NCI-H69 (cell line): ENCODE data around the gene MGRN1.
A peak's percentile ranks its signal among the peaks of the same experiment; 100 is the strongest.

ENCODE experiments used
- DNase-seq: peaks from one replicate; lab custom pipeline; 2025; lab: John Stamatoyannopoulos, UW

Gene MGRN1

DNA sequence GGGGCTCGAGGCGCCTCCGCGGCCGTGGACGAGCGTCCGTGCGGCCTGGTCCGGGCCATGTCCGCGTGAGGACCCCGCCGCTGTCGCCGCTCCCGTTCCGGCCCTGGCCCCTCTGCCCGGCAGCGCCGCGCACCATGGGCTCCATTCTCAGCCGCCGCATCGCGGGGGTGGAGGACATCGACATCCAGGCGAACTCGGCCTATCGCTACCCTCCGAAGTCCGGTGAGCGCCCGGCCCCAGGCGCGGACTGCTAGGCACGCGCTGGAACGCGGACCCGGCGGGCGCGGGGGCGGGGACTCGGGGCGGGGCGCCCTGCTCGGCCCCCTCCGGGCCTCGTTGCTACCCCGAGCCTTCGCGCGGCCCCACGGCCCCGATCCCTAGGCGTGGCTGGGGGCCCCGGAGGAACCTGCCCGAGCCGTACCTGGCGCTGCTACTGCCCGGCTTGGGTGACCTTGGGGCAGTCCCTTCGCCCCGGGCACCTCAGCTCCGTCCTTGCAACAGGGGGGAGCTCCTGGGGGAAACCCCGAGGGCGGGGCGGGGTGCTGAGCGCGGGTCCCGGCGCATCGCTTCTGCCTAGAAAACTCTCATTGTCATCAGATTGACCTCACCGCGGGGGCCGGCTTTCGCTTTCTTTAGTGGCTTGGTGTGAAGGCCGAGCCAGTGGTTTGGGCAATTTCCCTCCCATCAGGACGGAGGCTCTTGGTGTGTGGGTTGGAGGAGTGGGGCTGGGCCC, 367 bp downstream of the MGRN1 start:
- DNase-seq = peak; percentile 80

DNA sequence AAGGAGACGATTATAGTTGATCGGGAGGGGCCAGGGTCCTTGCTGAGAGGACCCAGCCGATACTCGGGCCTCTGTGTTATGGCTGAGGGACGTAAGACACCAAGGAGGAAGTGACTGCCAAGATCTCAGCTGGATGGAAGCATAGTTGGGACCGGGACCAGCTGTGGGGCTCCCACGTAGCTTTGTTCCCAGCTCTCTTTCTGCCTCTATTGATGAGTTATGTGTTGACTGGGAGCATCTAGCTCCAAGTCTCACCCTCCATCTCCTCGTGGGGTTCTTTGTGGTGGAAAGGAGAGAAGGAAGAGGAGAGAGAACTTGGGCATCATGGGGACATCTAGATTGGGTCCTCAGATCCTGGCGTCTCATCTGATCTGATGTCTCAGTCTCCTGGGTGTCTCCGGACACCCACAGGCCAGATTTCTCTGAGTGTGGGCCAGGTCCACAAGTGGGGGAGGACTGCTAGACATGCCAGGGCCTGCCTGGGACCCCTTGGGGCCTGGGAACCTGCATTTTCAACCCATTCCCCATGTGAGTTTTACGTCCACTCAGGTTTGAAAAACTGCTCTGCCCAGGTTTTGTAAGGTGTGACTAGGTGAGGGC, 1.0 kb downstream of the MGRN1 start:
- DNase-seq = no peak

DNA sequence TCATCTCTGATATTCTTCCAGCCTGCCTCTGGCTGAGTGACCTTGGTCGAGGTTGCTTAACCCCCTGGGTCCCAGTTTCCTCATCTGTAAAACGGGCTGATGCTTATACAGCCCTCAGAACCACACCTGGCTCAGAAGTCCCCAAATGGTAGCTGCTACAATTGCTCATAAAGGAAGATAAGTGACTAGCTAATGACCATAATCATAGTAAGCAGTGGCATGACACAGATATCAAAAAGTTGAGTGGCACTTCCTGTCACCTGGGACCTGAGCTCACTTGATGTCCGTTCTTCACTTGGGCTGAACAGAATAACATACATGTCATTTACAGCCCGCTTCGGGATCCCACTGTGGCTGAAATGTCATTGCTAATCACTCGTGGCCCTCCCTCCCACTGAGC, 1.8 kb downstream of the MGRN1 start:
- DNase-seq = peak; percentile 22

DNA sequence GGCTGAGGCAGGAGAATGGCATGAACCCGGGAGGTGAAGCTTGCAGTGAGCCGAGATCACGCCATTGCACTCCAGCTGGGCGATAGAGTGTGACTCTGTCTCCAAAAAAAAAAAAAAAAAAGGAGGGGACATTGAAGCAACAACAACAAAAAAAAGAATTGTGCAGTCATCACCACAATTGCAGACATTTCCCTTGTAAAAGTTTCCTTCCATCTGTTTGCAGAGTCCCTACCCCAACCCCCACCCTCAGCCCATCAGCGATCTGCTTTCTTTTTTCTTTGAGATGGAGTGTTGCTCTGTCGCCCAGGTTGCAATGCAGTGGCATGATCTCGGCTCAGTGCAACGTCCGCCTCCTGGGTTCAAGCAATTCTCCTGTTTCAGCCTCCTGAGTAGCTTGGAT, 3.7 kb downstream of the MGRN1 start:
- no peak for DNase-seq

DNA sequence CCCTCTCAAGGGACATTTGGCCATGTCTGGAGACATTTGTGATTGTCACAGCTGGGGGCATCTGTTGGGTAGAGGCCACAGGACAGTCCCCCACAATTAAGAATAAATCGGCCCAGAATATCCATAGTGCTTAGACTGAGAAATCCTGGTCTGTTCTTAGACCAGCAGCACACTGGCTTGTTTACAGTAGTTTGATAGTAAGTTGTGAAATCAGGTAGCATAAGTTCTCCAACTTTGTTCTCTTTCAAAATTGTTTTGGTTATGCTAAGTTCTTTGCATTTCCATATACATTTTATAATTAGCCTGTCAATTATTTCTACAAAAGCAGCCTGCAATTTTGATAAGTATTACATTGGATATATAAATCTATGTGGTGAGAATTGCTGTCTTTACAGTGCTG, 6.8 kb downstream of the MGRN1 start:
- DNase-seq = no peak

DNA sequence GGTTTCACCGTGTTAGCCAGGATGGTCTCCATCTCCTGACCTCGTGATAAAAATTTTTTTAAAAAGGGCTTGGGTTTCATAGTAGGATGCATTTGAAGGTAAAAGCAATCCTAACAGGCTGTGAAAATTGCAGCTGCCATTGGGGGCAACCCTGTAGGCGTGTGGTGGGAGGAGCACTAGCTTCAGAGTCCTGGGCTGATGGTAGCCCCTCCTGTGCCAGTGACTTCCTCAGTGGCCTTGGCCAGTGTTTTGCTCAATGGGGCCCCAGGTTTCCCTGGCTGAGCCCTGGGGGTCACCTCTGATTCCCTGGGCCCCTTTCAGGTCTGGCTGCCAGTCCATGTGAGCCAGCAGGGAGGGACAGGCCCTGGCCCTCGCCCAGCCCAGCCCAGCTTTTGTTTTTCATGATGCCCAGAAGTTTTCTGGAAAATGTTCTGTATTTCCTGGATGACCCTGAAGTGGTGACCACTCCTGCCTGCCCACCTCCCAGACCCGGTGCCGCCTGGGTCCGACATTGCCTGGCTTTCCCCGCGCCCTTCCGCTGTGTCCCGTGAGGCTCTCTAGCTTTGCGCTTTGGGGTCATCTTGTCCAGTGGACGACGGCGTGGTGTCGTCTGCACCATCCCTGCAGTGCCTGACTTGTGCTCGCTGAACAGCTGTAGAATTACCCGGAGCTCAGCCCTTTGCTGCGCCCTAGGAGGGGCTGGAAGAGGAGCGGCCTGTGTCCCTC, 9.4 kb downstream of the MGRN1 start:
- DNase-seq = no peak

DNA sequence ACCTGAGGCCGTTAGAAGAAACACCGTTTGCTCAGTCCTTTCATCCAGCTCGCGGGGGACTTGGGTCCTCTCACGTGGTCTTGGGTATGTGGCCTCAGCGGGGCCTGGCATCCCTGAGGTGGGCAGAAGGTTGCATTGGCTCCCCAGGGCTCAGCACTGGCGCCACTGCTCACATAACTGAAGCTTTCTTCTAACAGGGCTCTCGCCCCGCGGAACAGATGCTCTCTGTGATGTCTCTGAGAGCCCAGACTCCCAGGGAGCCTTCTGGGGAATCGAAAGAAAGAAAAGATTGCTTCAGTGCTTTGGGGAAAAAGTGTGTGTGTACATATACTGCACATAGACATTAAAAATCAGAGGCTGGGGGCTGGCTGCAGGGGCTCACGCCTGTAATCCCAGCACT, 10.1 kb downstream of the MGRN1 start:
- DNase-seq = no peak

DNA sequence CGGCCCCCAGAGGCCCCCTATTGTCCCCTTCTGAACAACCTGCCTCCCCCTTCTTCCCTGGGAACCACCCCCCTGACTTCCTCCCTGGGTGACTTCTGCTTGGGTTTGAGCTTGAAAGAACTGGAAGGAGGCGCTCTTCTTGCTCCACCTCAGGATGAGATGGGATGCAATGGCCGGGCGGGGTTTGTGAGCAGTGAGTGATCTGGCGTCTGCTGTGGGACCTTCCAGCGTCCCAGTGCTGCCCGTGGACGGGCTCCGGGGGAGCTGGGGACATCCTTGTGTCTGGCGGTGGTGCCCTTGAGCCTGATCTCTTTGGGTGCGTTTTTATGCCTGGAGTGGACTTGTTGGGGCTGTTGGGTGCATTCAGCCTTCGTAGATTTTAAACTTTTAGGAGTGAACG, 11.6 kb downstream of the MGRN1 start:
- no peak for DNase-seq

DNA sequence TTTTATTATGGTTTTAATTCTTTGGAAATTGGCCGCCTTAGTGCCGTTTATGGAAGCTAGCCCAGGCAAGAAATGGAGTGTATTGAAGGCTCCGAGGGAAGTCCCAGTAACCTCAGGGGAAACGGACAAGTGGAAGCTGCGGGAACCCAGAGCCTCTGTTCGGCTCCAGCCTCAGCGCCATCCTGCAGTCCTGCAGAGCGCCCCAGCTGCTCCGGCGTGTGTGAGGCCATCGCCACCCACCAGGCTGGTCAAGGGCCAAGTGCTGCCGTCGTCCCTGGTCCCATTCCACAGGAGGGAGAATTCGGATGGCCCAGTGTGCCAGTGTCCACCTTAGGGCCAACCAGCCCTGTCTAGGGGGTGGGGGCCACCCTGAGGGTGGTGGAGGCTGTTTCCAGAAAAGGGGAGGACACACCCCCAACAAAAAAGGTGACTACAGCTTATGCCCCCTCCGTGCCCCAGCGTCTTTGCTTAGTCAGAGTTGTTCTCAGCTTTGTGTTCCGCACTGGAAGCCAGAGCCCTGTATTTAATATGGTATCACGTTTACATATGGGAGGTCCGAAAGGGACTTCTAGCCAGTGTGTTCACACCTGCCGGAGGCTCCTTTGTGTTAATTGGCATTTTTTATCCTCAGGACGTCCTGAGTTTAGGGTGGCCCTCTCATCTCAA, 13.0 kb downstream of the MGRN1 start:
- DNase-seq = no peak

DNA sequence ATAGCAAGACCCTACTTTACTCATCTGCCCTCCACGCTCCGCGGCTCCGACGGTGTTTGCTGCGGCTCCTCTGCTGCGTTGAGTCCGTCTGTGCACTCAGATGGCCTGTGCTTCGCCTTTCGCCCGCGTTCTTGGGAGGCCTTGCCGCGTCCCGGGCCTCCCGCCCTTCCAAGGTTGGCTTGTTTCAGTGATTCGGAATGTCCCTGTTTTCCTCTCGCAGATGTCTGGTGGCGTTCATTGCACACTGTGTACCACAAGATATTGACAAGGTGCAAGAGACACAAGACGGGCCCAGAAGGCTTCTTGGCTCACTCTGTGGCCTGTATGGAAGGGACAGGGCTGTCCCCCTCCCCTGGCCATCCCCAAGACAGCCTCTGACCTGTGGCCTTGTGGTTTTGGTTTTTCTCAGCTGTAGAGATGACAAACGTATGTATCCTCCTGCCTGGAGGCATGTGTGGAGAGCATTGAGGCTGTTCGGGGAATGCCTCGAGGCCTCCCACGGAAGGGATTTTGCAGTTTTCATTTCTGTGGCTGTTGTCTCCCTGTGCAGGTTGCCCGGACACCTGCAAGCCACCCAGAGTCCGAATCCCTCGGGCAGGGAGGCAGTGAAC, 15.4 kb downstream of the MGRN1 start:
- no peak for DNase-seq

DNA sequence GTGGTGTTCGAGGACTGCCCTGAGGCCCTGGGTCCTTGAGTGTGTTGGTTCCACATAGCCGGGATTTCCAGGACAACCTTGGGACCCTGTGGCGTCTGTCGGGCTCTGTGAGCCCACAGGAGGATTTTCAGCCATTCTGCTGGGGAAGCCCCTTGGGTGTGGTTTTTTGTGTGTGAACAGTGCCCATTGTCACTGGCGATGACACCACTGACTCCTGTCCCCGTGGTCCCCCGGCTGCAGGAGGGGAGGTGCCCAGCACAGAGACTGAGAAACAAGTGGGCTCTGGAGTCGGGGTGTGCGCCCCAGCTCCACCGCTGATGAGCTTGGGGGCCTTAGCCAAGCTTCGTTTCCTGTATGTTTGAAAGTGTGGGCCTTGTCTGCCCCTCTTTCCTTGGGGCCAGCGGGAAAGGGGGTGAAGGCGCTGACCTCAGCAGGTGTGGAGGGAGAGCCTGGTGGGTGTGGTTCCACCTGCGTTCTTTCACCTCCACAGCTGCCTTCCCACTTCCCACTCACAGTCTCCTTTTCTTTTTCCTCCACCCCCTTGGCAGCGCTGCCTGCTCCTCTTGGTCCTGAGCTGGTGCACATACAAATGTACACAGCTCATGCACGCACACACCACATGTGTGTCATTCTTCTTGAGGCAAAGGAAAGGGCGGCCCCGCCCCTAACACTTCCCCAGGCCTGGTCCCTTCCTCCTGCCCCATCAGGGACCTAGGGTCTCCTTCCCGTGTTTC, 16.1 kb downstream of the MGRN1 start:
- DNase-seq = peak; percentile 16

DNA sequence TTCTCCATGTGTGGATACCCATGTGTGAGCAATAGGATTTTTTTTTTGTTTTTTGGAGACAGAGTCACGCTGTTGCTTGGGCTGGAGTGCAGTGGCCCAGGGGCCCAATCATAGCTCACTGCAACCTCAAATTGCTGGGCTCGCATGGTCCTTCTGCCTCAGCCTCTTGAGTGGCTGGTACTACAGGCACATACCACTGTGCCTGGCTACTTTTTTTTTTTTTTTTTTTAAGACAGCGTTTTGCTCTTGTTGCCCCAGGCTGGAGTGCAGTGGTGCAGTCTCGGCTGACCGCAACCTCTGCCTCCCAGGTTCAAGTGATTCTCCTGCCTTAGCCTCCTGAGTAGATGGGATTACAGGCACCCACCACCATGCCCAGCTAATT, 16.7 kb downstream of the MGRN1 start:
- no peak for DNase-seq

DNA sequence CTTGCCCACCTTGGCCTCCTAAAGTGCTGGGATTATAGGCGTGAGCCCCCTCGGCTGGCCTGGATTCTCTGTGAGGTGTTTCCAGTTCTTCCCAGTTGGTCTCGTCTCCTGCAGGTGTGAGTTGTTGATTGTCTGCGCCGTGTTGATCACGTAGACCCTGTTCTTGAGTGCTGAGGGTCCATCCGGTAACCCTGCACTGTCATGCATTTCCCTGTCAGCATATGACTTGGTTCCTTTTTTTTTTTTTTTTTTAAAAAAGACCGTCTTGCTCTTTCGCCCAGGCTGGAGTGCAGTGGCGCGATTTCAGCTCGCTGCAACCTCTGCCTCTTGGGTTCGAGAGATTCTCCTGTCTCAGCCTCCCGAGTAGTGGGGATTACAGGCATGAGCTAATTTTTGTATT, 17.3 kb downstream of the MGRN1 start:
- DNase-seq = no peak

DNA sequence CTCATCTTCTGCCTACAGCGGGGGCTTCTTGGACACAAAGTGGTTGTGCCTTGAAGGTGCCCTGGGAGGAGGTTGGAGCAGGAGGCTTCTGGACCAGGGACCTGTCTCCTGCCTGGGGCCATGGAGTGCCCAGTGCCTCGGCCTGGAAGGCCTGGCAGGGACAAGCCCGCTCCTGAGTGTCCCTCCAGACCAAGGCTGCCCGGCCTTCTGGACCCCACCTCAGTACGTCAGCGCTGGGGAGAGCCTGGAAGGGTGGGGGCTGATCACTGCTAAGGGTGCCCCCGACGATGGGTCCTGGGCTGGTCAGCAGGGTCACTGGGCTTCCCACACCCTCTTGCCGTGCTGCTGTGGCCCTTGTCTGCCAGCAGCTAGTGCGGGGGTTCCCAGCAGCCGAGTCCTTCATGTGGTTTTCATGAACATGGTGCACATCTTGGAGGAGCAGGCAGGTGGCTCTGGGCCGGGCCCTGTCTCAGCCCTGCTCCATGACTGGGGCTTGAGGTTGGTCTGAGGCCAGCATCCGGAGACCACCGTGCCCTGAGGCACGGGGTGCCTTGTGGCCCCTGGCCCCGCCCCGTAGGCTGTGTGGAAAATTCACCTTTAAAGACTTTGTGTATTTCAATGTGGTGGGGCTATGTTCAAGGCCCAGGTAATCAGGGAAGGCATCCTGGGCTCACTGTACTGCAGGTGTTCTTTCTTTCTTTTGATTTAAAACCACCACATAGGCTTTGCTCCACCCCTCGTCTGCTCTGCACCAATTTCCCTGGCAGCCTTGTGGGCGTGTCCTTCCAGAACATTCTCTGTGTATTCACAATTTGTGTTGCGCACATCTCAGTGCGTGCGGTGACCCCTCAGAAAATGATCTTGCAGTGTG, 22.4 kb downstream of the MGRN1 start:
- DNase-seq = no peak

DNA sequence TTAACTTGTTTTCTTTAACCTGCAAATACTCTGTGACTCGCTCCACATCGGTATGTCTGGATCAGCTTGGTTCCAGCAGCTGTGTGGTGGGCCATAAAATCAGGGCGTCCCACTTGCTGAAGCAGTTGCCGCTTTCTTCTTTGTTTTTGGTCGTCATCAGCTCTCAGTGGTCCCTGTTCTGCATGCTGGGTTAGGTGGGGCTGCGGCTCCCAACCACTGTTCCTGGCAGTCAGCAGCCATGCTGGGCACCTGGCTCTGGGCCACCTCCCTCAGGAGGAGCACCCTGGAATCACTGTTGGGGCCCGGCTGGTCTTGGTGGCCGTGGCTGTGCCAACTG, 23.0 kb downstream of the MGRN1 start:
- DNase-seq = no peak

DNA sequence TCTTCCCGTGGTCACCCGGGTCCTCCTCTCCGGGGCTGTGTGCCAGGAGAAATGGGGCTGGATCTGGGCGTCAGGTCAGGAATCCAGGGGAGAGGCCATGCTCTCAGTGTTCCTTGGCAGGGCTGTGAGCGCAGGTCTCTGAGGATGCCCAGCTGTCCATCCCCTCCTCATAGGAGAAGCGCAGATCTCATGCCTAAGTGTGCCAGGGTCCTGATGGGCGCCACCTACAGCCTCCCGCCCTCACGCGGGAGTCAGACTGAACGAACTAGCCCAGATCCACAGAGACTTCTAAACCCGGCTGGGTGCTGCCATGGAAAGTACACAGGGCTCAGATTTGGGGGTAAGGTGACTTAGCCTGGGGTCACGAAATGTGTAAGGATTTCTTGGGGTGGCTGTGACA, 24.3 kb downstream of the MGRN1 start:
- no peak for DNase-seq

DNA sequence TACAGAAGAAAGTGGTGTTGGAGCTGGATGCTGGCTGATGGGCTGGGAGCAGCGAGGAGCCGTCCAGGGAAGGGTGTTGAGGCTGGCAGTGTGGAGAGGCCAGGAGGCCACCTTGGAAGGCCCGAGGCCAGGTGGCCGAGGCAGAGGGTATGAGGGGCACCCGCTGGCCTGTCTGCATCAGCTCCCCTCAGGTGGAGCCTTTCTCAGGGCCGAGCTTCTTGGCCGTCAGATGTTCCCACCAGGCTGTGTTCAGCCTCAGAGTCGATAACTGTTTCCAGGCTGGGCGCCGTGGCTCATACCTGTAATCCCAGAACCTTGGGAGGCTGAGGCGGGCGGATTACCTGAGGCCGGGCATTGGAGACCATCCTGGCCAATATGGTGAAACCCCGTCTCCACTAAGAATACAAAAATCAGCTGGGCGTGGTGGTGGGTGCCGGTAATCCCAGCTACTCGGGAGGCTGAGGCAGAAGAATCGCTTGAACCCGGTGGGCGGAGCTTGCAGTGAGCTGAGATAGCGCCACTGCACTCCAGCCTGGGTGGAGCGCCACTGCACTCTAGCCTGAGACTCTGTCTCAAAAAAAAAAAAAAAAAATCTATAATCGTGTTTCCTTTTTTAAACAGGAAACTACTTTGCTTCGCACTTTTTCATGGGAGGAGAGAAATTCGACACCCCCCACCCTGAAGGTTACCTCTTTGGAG, 25.3 kb downstream of the MGRN1 start:
- no peak for DNase-seq

DNA sequence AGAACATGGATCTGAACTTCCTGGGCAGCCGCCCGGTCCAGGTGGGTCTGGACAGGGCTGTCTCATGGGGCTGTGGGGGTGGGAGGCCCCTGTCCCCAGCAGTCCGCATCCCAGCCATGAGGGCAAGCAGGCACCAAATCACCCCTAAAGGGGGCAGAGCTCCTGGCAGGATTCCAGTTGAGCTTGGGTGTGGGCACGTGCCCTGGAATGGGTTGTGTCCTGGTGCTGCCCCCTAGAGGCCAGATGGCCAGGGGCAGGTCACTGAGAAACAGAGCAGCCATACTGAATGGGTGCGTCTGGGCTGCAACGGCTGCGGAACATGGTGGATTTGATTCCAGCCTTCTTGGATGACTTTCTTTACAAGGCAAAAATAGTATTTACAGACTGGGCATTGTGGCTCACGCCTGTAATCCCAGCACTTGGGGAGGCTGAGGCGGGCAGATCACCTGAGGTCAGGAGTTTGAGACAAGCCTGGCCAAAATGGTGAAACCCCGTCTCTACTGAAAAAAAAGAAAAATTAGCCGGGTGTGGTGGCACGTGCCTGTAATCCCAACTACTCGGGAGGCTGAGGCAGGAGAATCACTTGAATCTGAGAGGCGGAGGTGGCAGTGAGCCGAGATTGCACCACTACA, 25.9 kb downstream of the MGRN1 start:
- peak; percentile 89 for DNase-seq

DNA sequence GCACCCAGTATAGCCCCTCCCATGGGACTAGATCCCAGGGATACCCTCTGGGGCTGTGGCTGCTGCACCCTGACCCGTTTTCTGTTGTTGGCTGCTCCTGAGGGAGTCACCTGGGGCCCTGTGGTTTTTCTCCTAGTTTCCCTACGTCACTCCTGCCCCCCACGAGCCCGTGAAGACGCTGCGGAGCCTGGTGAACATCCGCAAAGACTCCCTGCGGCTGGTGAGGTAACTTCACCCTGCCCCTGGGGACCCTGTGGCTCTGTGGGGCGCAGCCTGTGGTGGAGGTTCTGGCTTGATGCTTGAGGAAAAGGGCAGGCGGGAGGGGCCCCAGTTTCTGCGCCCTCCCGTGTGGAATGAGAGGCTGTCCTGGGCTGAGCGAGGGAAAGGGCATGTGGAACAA, 27.2 kb downstream of the MGRN1 start:
- DNase-seq = no peak

DNA sequence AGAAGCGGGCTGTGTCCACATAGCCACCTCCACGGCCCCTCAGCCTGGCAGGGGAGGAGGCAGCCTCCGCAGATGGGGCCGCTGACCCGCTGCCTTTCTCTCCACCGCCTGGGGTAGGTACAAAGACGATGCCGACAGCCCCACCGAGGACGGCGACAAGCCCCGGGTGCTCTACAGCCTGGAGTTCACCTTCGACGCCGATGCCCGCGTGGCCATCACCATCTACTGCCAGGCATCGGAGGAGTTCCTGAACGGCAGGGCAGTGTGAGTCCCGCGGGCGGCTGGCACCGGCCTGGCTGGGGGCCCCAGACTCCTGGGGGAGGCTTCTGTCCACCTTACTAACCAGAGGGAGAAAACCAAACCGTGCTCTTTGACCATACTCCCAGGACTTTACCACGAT, 27.9 kb downstream of the MGRN1 start:
- no peak for DNase-seq
